ENCODE results near the gene SEC24D.

The SEC24D gene

GRCh38 chr4:118769161-118769560, 66.8 kb downstream of the SEC24D start:
- TF ChIP-seq CTCF (IDR thresholded peaks at IDR 0.05; ENCODE audit: insufficient read depth, low read depth, low read length, missing control alignments), result no peak
- no peak overlapping the region for H3K4me3 ChIP-seq (ENCODE audit: low read depth, low read length)
- DNase-seq (ENCODE audit: low read depth), result no peak

- no peak for DNase-seq (ENCODE audit: low read depth)
- no peak overlapping the region for H3K4me3 ChIP-seq (ENCODE audit: low read depth, low read length)
- no peak for TF ChIP-seq CTCF (IDR thresholded peaks at IDR 0.05; ENCODE audit: insufficient read depth, low read depth, low read length, missing control alignments)
Observed at GRCh38 chr4:118767109-118767508, 68.8 kb downstream of the SEC24D start.

- H3K4me3 ChIP-seq (ENCODE audit: low read depth, low read length), result no peak overlapping the region
- TF ChIP-seq CTCF (IDR thresholded peaks at IDR 0.05; ENCODE audit: insufficient read depth, low read depth, low read length, missing control alignments), result no peak
- DNase-seq (ENCODE audit: low read depth), result no peak
Observed at GRCh38 chr4:118765399-118765798, 70.5 kb downstream of the SEC24D start.

GRCh38 chr4:118762730-118763477, 73.0 kb downstream of the SEC24D start:
- H3K4me3 ChIP-seq (ENCODE audit: low read depth, low read length), result no peak overlapping the region
- no peak for DNase-seq (ENCODE audit: low read depth)
- TF ChIP-seq CTCF (IDR thresholded peaks at IDR 0.05; ENCODE audit: insufficient read depth, low read depth, low read length, missing control alignments), result no peak

- DNase-seq (ENCODE audit: low read depth), result no peak
- no peak for TF ChIP-seq CTCF (IDR thresholded peaks at IDR 0.05; ENCODE audit: insufficient read depth, low read depth, low read length, missing control alignments)
Observed at GRCh38 chr4:118762155-118762554, 73.8 kb downstream of the SEC24D start.

DNA sequence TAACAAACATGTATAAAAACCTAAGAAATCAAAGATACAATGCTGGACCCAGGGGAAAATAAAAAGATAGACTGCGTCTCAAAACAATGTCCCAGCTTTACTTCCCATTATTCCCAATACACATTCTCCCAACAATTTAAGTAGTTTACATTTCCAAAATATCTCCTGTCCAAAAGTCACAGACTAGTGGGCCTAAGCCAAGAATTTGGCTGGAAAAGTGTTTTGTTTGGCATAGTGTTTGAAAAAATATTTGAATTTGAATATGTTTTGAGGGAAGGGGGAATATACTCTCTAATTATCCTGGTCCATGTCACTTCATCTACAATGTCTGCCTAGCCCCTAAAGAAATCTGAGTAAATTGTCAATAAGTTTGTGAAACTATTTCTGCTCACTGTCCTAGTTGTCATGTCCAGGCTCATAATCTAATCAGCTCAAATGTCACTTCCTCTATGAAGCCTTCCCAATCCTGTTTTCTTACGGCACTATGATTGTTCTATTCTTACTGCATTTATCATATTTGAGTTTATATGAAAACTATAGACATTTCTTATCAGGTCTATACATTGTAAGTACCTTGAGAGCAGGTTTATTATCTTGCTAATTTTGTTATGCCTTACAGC, 74.4 kb downstream of the SEC24D start:
- TF ChIP-seq CTCF (IDR thresholded peaks at IDR 0.05; ENCODE audit: insufficient read depth, low read depth, low read length, missing control alignments), result no peak
- DNase-seq (ENCODE audit: low read depth), result no peak
- no peak overlapping the region for H3K4me3 ChIP-seq (ENCODE audit: low read depth, low read length)

More at GRCh38 chr4:118762155-118762554, 73.8 kb downstream of the SEC24D start:
- H3K4me3 ChIP-seq (ENCODE audit: low read depth, low read length), result no peak overlapping the region
